H1 (cell line): Measurements from ENCODE around the gene ODF4. TPM values are rescaled to one million over a fixed set of nuclear protein-coding genes. Genes with fewer than 3 reads are reported as not detected.

Source experiments
- MAX ChIP-seq: IDR thresholded peaks from 2 replicates; pipeline ENCODE4 v1.6.1; 2012; ENCODE audit warnings: inconsistent platforms
- PHF8 ChIP-seq: fragments of 200-600 bp; sonication (generic); conservative IDR thresholded peaks from 2 replicates; pipeline ENCODE4 v1.7.1; 2012; ENCODE audit warnings: low read depth, mild to moderate bottlenecking, inconsistent platforms, low read length, moderate library complexity
- SAP30 ChIP-seq: fragments of 300-600 bp; sonication (generic); IDR thresholded peaks from 2 replicates; pipeline ENCODE4 v1.7.1; 2012; ENCODE audit warnings: low read length, moderate library complexity, mild to moderate bottlenecking, inconsistent platforms; ENCODE audit not compliant: insufficient read depth, insufficient replicate concordance
- polyA plus RNA-seq, 7 experiments: library from polyadenylated mRNA; depleted of rRNA in 3 of 7; stranded (reverse) in 5 of 7; unstranded in 2 of 7; fragments of >200 nt in 5 of 7; fragments of 200-250 nt in 2 of 7; gene quantifications; 1 replicate in 5 of 7; 2 replicates in 1 of 7; 4 replicates in 1 of 7; pipeline versions ENCODE4 v1.2.1 to v1.2.3, GENCODE V29; 2011 to 2013; ENCODE audit warnings: missing spikeins in 2 of 7, mixed read lengths in 2 of 7
- total RNA-seq: library from RNA; stranded (reverse); fragmentation: NEBNext Ultra II Directional; extraction: Animal tissue kit (Norgen Biotek cat#: 25700); gene quantifications from 2 replicates; pipeline ENCODE4 v1.2.1, GENCODE V29; 2021

ODF4 gene
- total and polyA plus RNA-seq, 2 of the 8 experiments (the other 6 are each of a cell fraction or from before 2014, with no cell fraction given), result not detected

- TF ChIP-seq SAP30 (no peak), PHF8 (no peak), MAX (no peak)
- TF ChIP-seq, all 59 proteins: peak for 0
These were observed 49.6 kb upstream of the ODF4 start (continued) for GRCh38 chr17:8290043-8290442.
